Left ventricle myocardium inferior (tissue), 1 donor: ENCODE results near the gene SNAP23. TPM values are rescaled to one million over a fixed set of nuclear protein-coding genes. Genes with fewer than 3 reads are reported as not detected.

Source experiments
- DNase-seq: peaks from one replicate; pipeline ENCODE4 v3.0.0-alpha.2; 2020
- H3K27ac ChIP-seq: fragments of 200-600 bp; replicated peaks from 2 replicates; pipeline ENCODE4 v1.8.0; 2021
- H3K27me3 ChIP-seq: fragments of 200-600 bp; 2 replicates; pipeline ENCODE4 v1.8.0; 2021; ENCODE audit warnings: low read depth
- H3K36me3 ChIP-seq: fragments of 200-600 bp; 2 replicates; pipeline ENCODE4 v1.8.0; 2021
- H3K4me1 ChIP-seq: fragments of 200-600 bp; 2 replicates; pipeline ENCODE4 v1.8.0; 2021
- H3K4me3 ChIP-seq: fragments of 200-600 bp; 2 replicates; pipeline ENCODE4 v1.8.0; 2021; ENCODE audit warnings: mild to moderate bottlenecking, moderate library complexity
- H3K9me3 ChIP-seq: fragments of 200-600 bp; replicated peaks from 2 replicates; pipeline ENCODE4 v1.8.0; 2021
- CTCF ChIP-seq: fragments of 200-600 bp; IDR thresholded peaks from 2 replicates; pipeline ENCODE4 v1.8.0; 2021; ENCODE audit warnings: antibody characterized with exemption, mild to moderate bottlenecking, borderline replicate concordance
- intact Hi-C: fragments of 100-400 bp; cut with micrococcal nuclease; formaldehyde crosslinking; loops from one replicate; pipeline ENCODE4 v1.11.0; 2022
- total RNA-seq: library from RNA; stranded (reverse); fragmentation: NEBNext Ultra II Directional; extraction: Animal tissue kit (Norgen Biotek cat#: 25700); gene quantifications from one replicate; pipeline ENCODE4 v1.2.1, GENCODE V29; 2021
- donor health status: DM: no; HTN: yes; CAD: no; lungs with severe emphysema.

Gene SNAP23
- total RNA-seq, 1 donor from 2014 or later: 34.1 TPM

- peak; percentile 99 for DNase-seq
- H3K27ac ChIP-seq: peak within 1 kb of the TSS; percentile 96
- H3K36me3 ChIP-seq: no peaks in the 10 kb centered on the region
- intact Hi-C loops: no loop called here
- peak within 1 kb of the TSS; percentile 92 for H3K4me3 ChIP-seq
- H3K9me3 ChIP-seq: no peaks in the 10 kb centered on the region
- H3K27me3 ChIP-seq: no peaks in the 10 kb centered on the region
- H3K4me1 ChIP-seq: peaks cover 52% of the 10 kb centered on the region
- no peak for TF ChIP-seq CTCF
Measured at GRCh38 chr15:42575188-42576039, 80.0 kb downstream of the SNAP23 start, which contains the start of gene STARD9. Gene STARD9 (plus strand): TSS chr15:42575606. CDS start chr15:42575716, 110 bp downstream.

GRCh38 chr15:42576040-42576594, 80.7 kb downstream of the SNAP23 start:
- H3K9me3 ChIP-seq: no peaks in the 10 kb centered on the region
- DNase-seq: no peak
- no peaks in the 10 kb centered on the region for H3K36me3 ChIP-seq
- no peaks in the 10 kb centered on the region for H3K27me3 ChIP-seq
- no peak for TF ChIP-seq CTCF
- H3K4me3 ChIP-seq: peak overlapping the region; percentile 92
- H3K4me1 ChIP-seq: peaks cover 59% of the 10 kb centered on the region
- peak overlapping the region; percentile 96 for H3K27ac ChIP-seq
- intact Hi-C loops: no loop called here

- Histone ChIP-seq H3K4me3 (peak overlapping the region; percentile 92), H3K9me3 (no peaks in the 10 kb centered on the region), H3K27ac (peak overlapping the region; percentile 68), H3K4me1 (peaks cover 65% of the 10 kb centered on the region), H3K27me3 (no peaks in the 10 kb centered on the region), H3K36me3 (no peaks in the 10 kb centered on the region)
- intact Hi-C loops: no loop called here
- DNase-seq: no peak
- no peak for TF ChIP-seq CTCF
Measured at GRCh38 chr15:42576776-42577175, 81.3 kb downstream of the SNAP23 start.

- peak overlapping the region; percentile 92 for H3K4me3 ChIP-seq
- no peak for DNase-seq
- H3K27me3 ChIP-seq: no peaks in the 10 kb centered on the region
- intact Hi-C loops: no loop called here
- H3K36me3 ChIP-seq: no peaks in the 10 kb centered on the region
- H3K9me3 ChIP-seq: no peaks in the 10 kb centered on the region
- no peak for TF ChIP-seq CTCF
- peaks cover 73% of the 10 kb centered on the region for H3K4me1 ChIP-seq
- peak overlapping the region; percentile 68 for H3K27ac ChIP-seq
Measured at GRCh38 chr15:42577514-42578031, 82.1 kb downstream of the SNAP23 start.

- no peak overlapping the region for H3K4me3 ChIP-seq
- no peaks in the 10 kb centered on the region for H3K9me3 ChIP-seq
- H3K27me3 ChIP-seq: no peaks in the 10 kb centered on the region
- intact Hi-C loops: no loop called here
- H3K27ac ChIP-seq: no peak overlapping the region
- no peak for TF ChIP-seq CTCF
- no peak for DNase-seq
- peaks cover 88% of the 10 kb centered on the region for H3K4me1 ChIP-seq
- H3K36me3 ChIP-seq: no peaks in the 10 kb centered on the region
Measured at GRCh38 chr15:42578984-42579537, 83.6 kb downstream of the SNAP23 start.
